ENCODE measurements around the gene SRM.

- no peak for TF ChIP-seq CTCF (conservative IDR thresholded peaks at IDR 0.05 in 1 of 2, IDR thresholded peaks at IDR 0.05 in 1 of 2; ENCODE audit: low read depth in 1 of 2, low read length in 2 of 2)
- no peak for TF ChIP-seq EZH2 (IDR thresholded peaks at IDR 0.05; ENCODE audit: low read length, missing control alignments)
These were observed 8.1 kb upstream of the SRM start for GRCh38 chr1:11067716-11068599.

Data from fibroblast of lung (primary cell).